Measurements from ENCODE around the gene NDUFB5. TPM values are rescaled to one million over a fixed set of nuclear protein-coding genes. Genes with fewer than 3 reads are reported as not detected.

Gene NDUFB5
- total and polyA plus RNA-seq, 2 donors (not counting 1 experiment from before 2014, with no cell fraction given): 16.1 to 52.9 TPM

- no peak for DNase-seq
- ATAC-seq (ENCODE audit: low read depth): no peak
- no peak overlapping the region for H2AFZ ChIP-seq (ENCODE audit: insufficient read depth, low read depth, low read length, poor library complexity, severe bottlenecking)
- TF ChIP-seq CTCF (IDR thresholded peaks at IDR 0.05) (no peak), EZH2 (IDR thresholded peaks at IDR 0.05; ENCODE audit: borderline replicate concordance, insufficient read depth, low read depth, low read length, poor library complexity, severe bottlenecking) (no peak)
- no peak overlapping the region for H3K4me2 ChIP-seq (replicated peaks; ENCODE audit: low read depth, low read length, poor library complexity, severe bottlenecking)
- H3K27ac ChIP-seq (ENCODE audit: low read length in 2 of 2): no peak overlapping the region
- no peaks in the 10 kb centered on the region for H3K9me3 ChIP-seq (ENCODE audit: control extremely low read depth in 1 of 3, control insufficient read depth in 2 of 3, insufficient read depth in 1 of 3, low read length in 2 of 3)
- intact Hi-C loops (cut with micrococcal nuclease): no loop called here
- H4K20me1 ChIP-seq (ENCODE audit: control insufficient read depth, insufficient read depth, low read length, poor library complexity, severe bottlenecking): peaks cover 12% of the 10 kb centered on the region
- H3K4me3 ChIP-seq (ENCODE audit: control extremely low read depth in 1 of 5, extremely low read depth in 1 of 5, insufficient read depth in 1 of 5, low read depth in 2 of 5, low read length in 4 of 5): no peak overlapping the region
- ChIA-PET CTCF (no interaction called here), POLR2A (no interaction called here)
- no peaks in the 10 kb centered on the region for H3K36me3 ChIP-seq (replicated peaks in 1 of 2; ENCODE audit: control extremely low read depth in 1 of 2, control insufficient read depth in 1 of 2, extremely low read depth in 1 of 2, insufficient read depth in 2 of 2, low read length in 1 of 2)
- Mint-ChIP-seq H3K27me3 (no peaks in the 10 kb centered on the region), H3K9me3 (ENCODE audit: insufficient read depth) (no peaks in the 10 kb centered on the region), H3K4me1 (peaks cover 4% of the 10 kb centered on the region), H3K4me3 (no peak overlapping the region), H3K27ac (no peak overlapping the region)
- H3K27me3 ChIP-seq (replicated peaks in 1 of 4; ENCODE audit: control extremely low read depth in 1 of 4, control insufficient read depth in 3 of 4, insufficient read depth in 4 of 4, low read length in 3 of 4): no peaks in the 10 kb centered on the region
- WGBS (ENCODE audit: insufficient coverage): 100% methylated on average over 1 of the region's 1 CpG
- H3K4me1 ChIP-seq (ENCODE audit: control insufficient read depth in 2 of 2, insufficient read depth in 2 of 2, low read length in 2 of 2): no peaks in the 10 kb centered on the region
- no peak overlapping the region for H3K9ac ChIP-seq (ENCODE audit: low read length)
- H3K79me2 ChIP-seq (ENCODE audit: control insufficient read depth, insufficient read depth, low read length): peaks cover 63% of the 10 kb centered on the region
Observed at GRCh38 chr3:179666030-179666429, 61.4 kb downstream of the NDUFB5 start.

- Histone ChIP-seq H3K27me3 (replicated peaks in 1 of 4; ENCODE audit: control extremely low read depth in 1 of 4, control insufficient read depth in 3 of 4, insufficient read depth in 4 of 4, low read length in 3 of 4) (no peaks in the 10 kb centered on the region), H3K9me3 (ENCODE audit: control extremely low read depth in 1 of 3, control insufficient read depth in 2 of 3, insufficient read depth in 1 of 3, low read length in 2 of 3) (no peaks in the 10 kb centered on the region), H2AFZ (ENCODE audit: insufficient read depth, low read depth, low read length, poor library complexity, severe bottlenecking) (no peak overlapping the region), H3K36me3 (replicated peaks in 1 of 2; ENCODE audit: control extremely low read depth in 1 of 2, control insufficient read depth in 1 of 2, extremely low read depth in 1 of 2, insufficient read depth in 2 of 2, low read length in 1 of 2) (no peaks in the 10 kb centered on the region), H3K4me1 (ENCODE audit: control insufficient read depth in 2 of 2, insufficient read depth in 2 of 2, low read length in 2 of 2) (no peaks in the 10 kb centered on the region), H3K79me2 (ENCODE audit: control insufficient read depth, insufficient read depth, low read length) (peaks cover 58% of the 10 kb centered on the region), H3K27ac (ENCODE audit: low read length in 2 of 2) (no peak overlapping the region), H4K20me1 (ENCODE audit: control insufficient read depth, insufficient read depth, low read length, poor library complexity, severe bottlenecking) (peaks cover 12% of the 10 kb centered on the region), H3K9ac (ENCODE audit: low read length) (no peak overlapping the region), H3K4me3 (ENCODE audit: control extremely low read depth in 1 of 5, extremely low read depth in 1 of 5, insufficient read depth in 1 of 5, low read depth in 2 of 5, low read length in 4 of 5) (no peak overlapping the region), H3K4me2 (replicated peaks; ENCODE audit: low read depth, low read length, poor library complexity, severe bottlenecking) (no peak overlapping the region)
- Mint-ChIP-seq H3K4me3 (no peak overlapping the region), H3K4me1 (peaks cover 4% of the 10 kb centered on the region), H3K27me3 (no peaks in the 10 kb centered on the region), H3K9me3 (ENCODE audit: insufficient read depth) (no peaks in the 10 kb centered on the region), H3K27ac (no peak overlapping the region)
- CTCF ChIA-PET: interaction anchor here (1.2 kb wide), 1 partner anchor 17 kb away, joined by 3 read pairs; no protein-coding TSS in a partner anchor
- ATAC-seq (ENCODE audit: low read depth) (no peak), DNase-seq (no peak)
- POLR2A ChIA-PET: no interaction called here
- TF ChIP-seq CTCF (IDR thresholded peaks at IDR 0.05): no peak
- TF ChIP-seq EZH2 (IDR thresholded peaks at IDR 0.05; ENCODE audit: borderline replicate concordance, insufficient read depth, low read depth, low read length, poor library complexity, severe bottlenecking): no peak
- 64% methylated on average over 8 of the region's 8 CpGs for WGBS (ENCODE audit: insufficient coverage)
- intact Hi-C loops (cut with micrococcal nuclease): no loop called here
Observed at GRCh38 chr3:179666436-179667035, 61.9 kb downstream of the NDUFB5 start.
